ENCODE results near the gene VAMP1. TPM values are rescaled to one million over a fixed set of nuclear protein-coding genes. Genes with fewer than 3 reads are reported as not detected.

VAMP1 gene
- total and polyA plus RNA-seq, 2 of the 13 experiments (the other 11 are each of a cell fraction or from before 2014, with no cell fraction given): 2.5 to 7.4 TPM

DNA sequence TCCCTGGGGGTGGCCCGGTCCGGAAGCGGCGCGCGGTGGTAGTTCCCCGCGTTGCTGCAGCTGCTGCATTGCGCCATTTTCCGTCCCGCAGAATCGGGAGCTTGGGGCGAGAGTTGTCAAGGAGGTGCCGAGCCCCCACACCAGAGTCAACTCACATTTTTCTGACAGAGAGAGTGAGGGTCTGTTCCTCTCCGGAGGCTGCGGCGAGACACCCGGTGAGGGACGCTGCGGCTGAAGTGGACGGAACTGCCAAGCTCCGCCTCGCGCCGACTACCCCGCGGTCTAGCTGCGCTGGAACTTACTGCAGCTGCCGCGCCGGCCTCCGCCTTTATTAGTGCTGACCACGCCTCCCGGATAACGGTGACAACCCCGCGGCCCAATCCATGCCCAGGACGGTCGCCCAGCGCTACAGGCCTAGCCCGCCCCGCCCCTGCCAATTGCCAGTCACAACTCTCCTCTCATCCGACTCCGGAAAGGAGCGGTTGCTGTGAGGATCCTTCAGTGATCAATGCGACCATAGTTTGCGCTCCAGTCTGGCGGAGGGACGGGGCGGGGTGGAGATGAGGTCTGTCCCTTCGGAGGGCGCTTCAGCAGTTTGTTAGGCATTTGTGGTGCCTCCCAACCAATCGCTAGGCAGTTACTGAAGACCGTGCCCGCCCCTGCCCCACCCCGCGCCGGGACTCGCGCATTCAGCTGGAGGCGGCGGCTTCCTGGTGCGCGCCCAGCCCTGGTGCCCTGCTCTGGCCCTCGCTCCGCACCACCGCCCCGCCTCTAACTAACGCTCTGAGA is at the start of gene VAMP1 (continued):
- TF ChIP-seq, protein P1, sequence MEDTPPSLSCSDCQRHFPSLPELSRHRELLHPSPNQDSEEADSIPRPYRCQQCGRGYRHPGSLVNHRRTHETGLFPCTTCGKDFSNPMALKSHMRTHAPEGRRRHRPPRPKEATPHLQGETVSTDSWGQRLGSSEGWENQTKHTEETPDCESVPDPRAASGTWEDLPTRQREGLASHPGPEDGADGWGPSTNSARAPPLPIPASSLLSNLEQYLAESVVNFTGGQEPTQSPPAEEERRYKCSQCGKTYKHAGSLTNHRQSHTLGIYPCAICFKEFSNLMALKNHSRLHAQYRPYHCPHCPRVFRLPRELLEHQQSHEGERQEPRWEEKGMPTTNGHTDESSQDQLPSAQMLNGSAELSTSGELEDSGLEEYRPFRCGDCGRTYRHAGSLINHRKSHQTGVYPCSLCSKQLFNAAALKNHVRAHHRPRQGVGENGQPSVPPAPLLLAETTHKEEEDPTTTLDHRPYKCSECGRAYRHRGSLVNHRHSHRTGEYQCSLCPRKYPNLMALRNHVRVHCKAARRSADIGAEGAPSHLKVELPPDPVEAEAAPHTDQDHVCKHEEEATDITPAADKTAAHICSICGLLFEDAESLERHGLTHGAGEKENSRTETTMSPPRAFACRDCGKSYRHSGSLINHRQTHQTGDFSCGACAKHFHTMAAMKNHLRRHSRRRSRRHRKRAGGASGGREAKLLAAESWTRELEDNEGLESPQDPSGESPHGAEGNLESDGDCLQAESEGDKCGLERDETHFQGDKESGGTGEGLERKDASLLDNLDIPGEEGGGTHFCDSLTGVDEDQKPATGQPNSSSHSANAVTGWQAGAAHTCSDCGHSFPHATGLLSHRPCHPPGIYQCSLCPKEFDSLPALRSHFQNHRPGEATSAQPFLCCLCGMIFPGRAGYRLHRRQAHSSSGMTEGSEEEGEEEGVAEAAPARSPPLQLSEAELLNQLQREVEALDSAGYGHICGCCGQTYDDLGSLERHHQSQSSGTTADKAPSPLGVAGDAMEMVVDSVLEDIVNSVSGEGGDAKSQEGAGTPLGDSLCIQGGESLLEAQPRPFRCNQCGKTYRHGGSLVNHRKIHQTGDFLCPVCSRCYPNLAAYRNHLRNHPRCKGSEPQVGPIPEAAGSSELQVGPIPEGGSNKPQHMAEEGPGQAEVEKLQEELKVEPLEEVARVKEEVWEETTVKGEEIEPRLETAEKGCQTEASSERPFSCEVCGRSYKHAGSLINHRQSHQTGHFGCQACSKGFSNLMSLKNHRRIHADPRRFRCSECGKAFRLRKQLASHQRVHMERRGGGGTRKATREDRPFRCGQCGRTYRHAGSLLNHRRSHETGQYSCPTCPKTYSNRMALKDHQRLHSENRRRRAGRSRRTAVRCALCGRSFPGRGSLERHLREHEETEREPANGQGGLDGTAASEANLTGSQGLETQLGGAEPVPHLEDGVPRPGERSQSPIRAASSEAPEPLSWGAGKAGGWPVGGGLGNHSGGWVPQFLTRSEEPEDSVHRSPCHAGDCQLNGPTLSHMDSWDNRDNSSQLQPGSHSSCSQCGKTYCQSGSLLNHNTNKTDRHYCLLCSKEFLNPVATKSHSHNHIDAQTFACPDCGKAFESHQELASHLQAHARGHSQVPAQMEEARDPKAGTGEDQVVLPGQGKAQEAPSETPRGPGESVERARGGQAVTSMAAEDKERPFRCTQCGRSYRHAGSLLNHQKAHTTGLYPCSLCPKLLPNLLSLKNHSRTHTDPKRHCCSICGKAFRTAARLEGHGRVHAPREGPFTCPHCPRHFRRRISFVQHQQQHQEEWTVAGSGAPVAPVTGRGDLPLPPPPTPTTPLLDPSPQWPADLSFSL (CRISPR knock-in tag; IDR thresholded peaks at IDR 0.05): no peak
- TF ChIP-seq, protein P2, sequence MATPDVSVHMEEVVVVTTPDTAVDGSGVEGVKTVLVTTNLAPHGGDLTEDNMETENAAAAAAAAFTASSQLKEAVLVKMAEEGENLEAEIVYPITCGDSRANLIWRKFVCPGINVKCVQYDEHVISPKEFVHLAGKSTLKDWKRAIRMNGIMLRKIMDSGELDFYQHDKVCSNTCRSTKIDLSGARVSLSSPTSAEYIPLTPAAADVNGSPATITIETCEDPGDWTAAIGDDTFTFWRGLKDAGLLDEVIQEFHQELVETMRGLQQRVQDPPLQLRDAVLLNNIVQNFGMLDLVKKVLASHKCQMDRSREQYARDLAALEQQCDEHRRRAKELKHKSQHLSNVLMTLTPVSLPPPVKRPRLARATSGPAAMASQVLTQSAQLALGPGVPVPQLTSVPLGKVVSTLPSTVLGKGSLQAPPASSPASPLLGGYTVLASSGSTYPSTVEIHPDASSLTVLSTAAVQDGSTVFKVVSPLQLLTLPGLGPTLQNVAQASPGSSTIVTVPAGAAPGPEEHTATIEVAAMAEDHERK (CRISPR knock-in tag; IDR thresholded peaks at IDR 0.05; ENCODE audit: low read depth): no peak
- TF ChIP-seq MXI1 (IDR thresholded peaks at IDR 0.05; ENCODE audit: borderline replicate concordance, low read depth, low read length): peak; percentile 9; the same call in 1 of the 3 replicates
- no peak for TF ChIP-seq ZSCAN25 (CRISPR knock-in tag; IDR thresholded peaks at IDR 0.05)
- TF ChIP-seq, protein P3, sequence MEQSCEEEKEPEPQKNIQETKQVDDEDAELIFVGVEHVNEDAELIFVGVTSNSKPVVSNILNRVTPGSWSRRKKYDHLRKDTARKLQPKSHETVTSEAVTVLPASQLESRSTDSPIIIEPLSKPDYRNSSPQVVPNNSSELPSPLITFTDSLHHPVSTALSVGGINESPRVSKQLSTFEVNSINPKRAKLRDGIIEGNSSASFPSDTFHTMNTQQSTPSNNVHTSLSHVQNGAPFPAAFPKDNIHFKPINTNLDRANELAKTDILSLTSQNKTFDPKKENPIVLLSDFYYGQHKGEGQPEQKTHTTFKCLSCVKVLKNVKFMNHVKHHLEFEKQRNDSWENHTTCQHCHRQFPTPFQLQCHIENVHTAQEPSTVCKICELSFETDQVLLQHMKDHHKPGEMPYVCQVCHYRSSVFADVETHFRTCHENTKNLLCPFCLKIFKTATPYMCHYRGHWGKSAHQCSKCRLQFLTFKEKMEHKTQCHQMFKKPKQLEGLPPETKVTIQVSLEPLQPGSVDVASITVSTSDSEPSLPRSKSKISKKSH (CRISPR knock-in tag; IDR thresholded peaks at IDR 0.05; ENCODE audit: borderline replicate concordance): peak; percentile 71; the same call in 1 of the 2 replicates
- TF ChIP-seq, protein P4, sequence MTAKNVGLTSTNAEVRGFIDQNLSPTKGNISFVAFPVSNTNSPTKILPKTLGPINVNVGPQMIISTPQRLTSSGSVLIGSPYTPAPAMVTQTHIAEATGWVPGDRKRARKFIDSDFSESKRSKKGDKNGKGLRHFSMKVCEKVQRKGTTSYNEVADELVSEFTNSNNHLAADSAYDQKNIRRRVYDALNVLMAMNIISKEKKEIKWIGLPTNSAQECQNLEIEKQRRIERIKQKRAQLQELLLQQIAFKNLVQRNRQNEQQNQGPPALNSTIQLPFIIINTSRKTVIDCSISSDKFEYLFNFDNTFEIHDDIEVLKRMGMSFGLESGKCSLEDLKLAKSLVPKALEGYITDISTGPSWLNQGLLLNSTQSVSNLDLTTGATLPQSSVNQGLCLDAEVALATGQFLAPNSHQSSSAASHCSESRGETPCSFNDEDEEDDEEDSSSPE (CRISPR knock-in tag; IDR thresholded peaks at IDR 0.05): peak; percentile 72
- TF ChIP-seq CREM (IDR thresholded peaks at IDR 0.05): peak; percentile 43
- TF ChIP-seq CREM (CRISPR knock-in tag; IDR thresholded peaks at IDR 0.05): no peak
- TF ChIP-seq GZF1 (CRISPR knock-in tag; IDR thresholded peaks at IDR 0.05): 0 out of 2 replicates have a peak, but pooled peaks have one; percentile 21
- TF ChIP-seq, protein P5, sequence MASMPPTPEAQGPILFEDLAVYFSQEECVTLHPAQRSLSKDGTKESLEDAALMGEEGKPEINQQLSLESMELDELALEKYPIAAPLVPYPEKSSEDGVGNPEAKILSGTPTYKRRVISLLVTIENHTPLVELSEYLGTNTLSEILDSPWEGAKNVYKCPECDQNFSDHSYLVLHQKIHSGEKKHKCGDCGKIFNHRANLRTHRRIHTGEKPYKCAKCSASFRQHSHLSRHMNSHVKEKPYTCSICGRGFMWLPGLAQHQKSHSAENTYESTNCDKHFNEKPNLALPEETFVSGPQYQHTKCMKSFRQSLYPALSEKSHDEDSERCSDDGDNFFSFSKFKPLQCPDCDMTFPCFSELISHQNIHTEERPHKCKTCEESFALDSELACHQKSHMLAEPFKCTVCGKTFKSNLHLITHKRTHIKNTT (CRISPR knock-in tag; IDR thresholded peaks at IDR 0.05): no peak
- peak; percentile 54; the same call in 1 of the 2 replicates for TF ChIP-seq ZNF225 (CRISPR knock-in tag; IDR thresholded peaks at IDR 0.05)
- TF ChIP-seq ZNF761 (CRISPR knock-in tag; conservative IDR thresholded peaks at IDR 0.05): 0 out of 2 replicates have a peak, but pooled peaks have one; percentile 82
- TF ChIP-seq, protein P6, sequence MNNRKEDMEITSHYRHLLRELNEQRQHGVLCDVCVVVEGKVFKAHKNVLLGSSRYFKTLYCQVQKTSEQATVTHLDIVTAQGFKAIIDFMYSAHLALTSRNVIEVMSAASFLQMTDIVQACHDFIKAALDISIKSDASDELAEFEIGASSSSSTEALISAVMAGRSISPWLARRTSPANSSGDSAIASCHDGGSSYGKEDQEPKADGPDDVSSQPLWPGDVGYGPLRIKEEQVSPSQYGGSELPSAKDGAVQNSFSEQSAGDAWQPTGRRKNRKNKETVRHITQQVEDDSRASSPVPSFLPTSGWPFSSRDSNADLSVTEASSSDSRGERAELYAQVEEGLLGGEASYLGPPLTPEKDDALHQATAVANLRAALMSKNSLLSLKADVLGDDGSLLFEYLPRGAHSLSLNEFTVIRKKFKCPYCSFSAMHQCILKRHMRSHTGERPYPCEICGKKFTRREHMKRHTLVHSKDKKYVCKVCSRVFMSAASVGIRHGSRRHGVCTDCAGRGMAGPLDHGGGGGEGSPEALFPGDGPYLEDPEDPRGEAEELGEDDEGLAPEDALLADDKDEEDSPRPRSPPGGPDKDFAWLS (CRISPR knock-in tag; IDR thresholded peaks at IDR 0.05; ENCODE audit: borderline replicate concordance): no peak
- peak; percentile 51; the same call in 1 of the 2 replicates for TF ChIP-seq NR2C2 (CRISPR knock-in tag; IDR thresholded peaks at IDR 0.05; ENCODE audit: borderline replicate concordance)
